Fibroblast of upper back skin (primary cell): Measurements from ENCODE around the gene AKAP13.
"Not testable (repeated sequence)": the region's sequence is repeated elsewhere in the genome, so short reads cannot be mapped to it uniquely, and the experiment has no call there.

Source experiments
- DNase-seq: peaks from one replicate; pipeline ENCODE4 v3.0.0-alpha.2; 2013

Gene AKAP13

DNA sequence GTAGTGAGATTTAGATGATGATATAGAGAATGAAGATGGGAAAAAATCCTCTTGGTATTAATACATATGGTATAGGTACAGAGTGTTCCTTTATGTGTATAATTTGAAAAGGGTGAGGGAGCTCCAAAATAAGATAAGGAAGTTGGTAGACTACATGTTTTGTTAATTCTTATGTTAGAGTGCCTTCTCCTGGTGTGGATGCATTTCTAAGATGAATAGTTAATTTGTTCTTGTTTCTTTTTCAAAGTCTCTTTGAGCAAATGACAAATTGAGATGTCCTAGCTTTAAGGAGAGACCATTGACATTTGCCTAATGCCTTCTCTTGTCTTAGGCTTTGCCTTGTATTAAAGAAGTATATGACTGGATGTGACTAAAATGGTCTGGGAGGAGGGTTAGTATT lies 34.1 kb downstream of the AKAP13 start:
- peak; percentile 24 for DNase-seq

GRCh38 chr15:85414991-85415390 lies 34.6 kb downstream of the AKAP13 start:
- DNase-seq, result no peak

DNA sequence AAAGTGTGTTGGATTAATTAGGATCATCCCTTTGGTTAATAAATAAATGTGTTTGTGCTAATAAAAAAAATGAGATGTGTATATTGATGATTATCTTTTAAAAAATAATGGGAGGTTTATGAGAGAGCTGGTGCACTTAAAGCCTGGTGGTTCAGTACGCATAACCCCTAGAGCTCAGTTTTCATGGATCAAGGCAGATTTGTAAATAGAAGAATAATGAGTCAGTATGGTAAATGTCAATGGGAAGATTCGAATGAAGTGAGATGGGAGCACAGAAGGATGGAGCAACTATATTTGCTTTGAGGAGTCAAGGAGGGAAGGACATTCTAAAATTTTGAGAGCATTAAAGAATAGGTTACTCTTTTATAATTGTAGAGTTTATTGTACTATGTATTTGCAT lies 35.4 kb downstream of the AKAP13 start:
- no peak for DNase-seq

DNA sequence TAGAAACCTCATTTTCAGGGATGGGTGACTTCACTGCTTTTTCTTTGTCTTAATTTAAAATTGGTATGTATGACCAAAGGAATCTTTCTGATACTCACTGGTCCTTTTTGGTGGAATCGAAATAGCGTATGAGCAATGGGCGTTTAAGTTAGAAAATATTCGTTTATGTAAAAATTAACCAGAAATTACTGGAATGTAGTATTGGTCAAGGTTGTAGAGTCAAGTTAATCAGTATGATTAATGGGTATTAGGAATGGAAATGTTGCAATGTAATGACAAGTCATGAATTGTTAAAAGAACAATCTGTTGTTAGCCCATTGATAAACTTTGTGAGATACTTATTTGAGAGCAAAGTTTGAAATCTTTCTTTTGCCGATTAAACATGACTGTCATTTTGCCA lies 36.9 kb downstream of the AKAP13 start:
- no peak for DNase-seq

GRCh38 chr15:85419161-85419560 lies 38.8 kb downstream of the AKAP13 start:
- DNase-seq, result no peak

- DNase-seq, result peak; percentile 48
Measured at GRCh38 chr15:85421116-85421925, 40.9 kb downstream of the AKAP13 start.

- no peak for DNase-seq
Measured at GRCh38 chr15:85422607-85423006, 42.2 kb downstream of the AKAP13 start.

DNA sequence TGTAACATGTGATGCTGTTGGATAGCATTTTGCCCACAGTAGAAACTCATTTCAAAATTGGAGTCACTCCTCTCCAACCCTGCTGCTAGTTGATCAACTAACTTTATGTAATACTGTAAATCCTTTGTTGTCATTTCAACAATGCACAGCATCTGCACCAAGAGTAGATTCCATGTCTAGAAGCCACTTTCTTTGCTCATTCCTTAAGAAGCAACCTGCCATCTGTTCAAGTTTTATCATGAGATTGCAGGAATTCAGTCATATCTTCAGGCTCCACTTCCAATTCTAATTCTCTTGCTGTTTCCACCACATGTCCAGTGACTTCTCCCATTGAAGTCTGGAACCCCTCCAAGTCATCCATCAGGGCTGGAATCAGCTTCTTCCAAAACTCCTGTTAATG lies 42.9 kb downstream of the AKAP13 start:
- no peak for DNase-seq

DNA sequence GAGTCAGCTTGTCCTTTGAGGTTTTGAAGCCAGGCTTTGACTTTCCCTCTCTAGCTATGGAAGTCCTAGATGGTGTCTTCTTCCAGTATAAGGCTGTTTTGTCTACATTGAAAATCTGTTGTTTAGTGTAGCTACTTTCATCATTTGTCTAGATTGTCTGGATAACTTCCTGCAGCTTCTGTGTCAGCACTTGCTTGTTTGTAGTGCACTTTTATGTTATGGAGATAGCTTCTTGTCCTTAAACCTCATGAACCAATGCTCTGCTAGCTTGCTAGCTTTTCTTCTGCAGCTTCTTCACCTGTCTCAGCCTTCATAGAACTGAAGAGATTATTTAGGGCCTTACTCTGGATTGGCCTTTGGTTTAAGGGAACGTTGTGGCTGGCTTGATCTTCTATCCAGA lies 43.8 kb downstream of the AKAP13 start:
- no peak for DNase-seq

DNA sequence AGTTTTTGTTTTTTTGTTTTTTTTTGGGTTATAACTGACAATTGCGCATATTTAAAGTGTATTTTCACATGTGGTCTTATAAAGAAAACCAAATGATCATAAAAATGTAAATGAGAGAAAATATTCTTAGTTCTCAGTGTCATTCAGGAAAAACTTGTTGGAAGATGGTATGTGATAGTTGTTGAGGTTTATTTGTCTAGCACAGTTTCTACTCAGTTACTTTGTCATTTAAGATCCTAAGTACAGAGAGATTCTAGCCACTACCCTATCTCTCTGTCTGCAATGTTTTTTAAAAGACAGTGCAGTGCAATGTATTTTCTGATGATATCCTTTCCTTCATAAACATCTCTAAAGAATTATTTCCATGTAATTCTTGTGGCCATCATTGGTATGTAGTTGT lies 46.1 kb downstream of the AKAP13 start:
- DNase-seq, result no peak

- DNase-seq, result no peak
Measured at GRCh38 chr15:85427286-85428028, 47.1 kb downstream of the AKAP13 start.

GRCh38 chr15:85429522-85429921 lies 49.1 kb downstream of the AKAP13 start:
- DNase-seq, result no peak

DNA sequence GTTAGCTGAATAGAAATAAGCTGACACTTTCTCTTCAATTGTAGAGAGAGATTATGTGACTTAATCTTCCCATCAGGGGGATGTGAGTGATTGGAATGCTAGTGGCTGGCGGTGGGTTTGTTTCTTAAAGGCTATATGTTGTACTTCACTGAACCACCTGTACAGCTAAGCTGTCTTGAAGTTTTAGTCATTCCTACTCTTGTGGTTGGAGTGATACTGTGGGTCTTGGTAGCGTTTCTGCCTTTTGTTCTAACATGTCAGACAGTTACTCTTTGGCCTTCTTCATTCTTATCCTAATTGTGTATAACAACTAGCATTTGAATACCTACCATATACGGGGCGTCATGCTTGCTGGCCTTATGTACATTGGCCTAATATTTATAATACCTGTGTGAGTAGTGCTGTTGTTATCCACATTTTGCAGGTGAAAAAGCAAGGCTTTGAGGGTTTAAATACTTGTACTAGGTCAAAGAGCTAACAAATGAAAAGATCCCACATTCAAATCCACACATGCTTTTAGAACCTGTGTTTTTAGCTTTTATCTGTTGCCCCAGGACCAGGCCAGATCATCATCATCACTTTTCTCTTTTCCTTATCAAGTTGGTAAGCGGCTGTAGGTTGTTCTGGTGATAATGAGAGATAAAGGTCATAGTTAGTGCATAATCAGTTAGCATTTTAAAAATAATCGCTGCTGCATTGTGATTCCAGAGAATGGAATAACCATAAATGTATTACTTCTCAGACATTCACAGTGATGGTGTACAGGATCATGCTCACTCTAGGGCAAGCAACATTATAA lies 50.2 kb downstream of the AKAP13 start:
- DNase-seq, result no peak

DNA sequence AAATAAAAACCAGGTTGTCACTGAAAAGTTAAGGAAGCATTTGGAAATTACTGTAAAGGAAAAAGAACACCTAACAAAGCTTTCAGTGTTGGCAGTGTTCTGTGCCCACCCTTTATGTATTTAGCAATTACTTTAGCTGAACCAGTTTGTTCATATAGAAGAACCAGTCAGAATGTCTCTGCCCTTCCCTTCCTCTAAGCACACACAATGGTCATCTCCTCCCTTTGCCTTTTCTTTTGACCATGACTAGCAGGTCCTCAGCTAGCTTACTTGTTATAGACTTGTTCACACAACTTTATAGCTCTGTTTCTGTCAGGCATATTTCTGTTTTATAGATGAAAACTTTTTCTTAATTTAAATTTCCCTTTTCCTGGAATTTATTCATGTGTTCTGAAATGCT lies 59.6 kb downstream of the AKAP13 start:
- DNase-seq, result no peak

GRCh38 chr15:85440451-85440850 lies 60.0 kb downstream of the AKAP13 start:
- no peak for DNase-seq

DNA sequence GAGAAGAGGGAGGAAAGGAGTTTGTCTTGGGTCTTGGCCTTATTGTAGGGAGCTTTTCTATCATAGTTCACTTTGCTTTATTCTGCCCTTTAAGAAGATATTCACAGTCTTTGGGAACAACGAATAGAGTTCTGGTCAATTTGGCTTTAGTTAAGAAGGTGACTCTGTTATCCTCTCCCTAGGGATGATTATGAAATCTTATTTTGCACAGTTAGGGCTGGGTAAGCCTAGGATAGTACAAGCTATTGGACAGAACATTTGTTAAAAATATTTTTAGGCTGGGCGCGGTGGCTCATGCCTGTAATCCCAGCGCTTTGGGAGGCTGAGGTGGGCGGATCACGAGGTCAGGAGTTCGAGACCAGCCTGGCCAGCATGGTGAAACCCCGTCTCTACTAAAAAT lies 61.5 kb downstream of the AKAP13 start:
- DNase-seq, result not testable (repeated sequence)

DNA sequence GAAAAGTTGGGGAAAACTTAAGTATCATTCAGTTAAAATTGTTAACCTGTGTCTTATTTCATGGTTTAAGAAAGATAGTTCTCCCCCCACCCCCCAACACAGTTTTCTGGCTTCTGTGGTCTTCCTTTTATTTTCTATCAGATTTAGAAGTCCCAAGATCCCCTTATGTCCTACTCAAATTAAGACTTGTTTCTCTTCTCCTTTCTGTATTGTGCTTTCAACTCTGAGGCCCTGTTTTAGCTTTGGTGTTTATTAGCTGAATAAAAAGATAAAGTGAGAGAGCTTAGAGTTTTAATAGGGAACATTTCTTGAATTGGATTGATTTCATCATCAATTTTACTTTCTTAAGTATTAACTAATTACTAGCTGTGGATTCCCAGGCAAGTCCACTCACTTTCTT lies 62.6 kb downstream of the AKAP13 start:
- no peak for DNase-seq

DNA sequence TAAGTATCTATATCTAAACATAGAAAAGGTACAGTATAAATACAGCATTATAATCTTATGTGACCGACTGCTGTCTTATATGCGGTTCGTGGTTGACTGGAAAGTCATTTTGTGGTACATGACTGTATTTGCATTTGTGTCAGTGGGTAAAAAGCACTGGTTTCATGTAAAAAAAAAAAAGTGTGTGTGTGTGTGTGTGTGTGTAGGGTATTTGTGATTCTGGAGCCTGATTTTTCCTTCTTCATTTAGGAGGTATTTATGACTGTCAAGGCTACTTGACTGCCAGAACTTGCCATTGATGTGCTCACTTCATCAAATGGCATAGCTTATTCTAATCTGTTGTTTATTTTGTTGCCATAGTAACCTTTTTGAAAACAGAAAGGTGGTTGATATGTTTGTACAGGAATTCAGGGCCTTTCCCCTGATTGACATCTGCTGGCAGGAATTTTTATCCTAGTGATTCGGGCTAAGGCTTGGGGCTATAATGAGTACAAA lies 63.2 kb downstream of the AKAP13 start:
- peak; percentile 23 for DNase-seq

DNA sequence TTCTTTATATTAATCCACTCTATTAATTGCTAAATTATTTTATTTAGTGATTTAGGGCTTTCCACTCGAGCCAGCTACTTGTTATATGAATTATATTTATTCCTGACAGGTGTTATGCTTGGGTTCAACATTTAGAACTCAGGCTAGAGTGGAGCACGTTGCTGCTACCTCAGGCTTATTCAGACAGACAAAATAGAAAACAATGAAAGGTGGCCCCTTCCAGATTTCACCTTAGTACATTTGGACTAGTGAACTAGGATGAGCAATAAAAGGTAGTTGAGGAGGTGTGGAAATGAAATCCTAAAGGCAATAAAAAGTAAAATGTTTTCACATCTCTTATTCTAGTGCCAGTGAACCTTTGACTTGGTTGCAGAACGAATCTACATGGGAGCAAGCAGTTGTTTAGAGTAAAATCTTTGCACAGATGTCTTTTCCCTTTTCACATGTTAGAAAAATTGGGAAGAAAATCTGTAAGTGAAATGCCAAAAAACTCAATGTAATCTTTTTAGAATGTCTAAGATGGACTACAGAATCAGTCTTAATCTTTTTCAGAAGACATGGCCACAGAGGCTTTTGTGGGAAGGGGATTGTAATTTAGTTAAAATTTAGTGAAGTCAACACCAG lies 63.8 kb downstream of the AKAP13 start:
- DNase-seq, result no peak

- no peak for DNase-seq
Measured at GRCh38 chr15:85445361-85445760, 65.0 kb downstream of the AKAP13 start.

DNA sequence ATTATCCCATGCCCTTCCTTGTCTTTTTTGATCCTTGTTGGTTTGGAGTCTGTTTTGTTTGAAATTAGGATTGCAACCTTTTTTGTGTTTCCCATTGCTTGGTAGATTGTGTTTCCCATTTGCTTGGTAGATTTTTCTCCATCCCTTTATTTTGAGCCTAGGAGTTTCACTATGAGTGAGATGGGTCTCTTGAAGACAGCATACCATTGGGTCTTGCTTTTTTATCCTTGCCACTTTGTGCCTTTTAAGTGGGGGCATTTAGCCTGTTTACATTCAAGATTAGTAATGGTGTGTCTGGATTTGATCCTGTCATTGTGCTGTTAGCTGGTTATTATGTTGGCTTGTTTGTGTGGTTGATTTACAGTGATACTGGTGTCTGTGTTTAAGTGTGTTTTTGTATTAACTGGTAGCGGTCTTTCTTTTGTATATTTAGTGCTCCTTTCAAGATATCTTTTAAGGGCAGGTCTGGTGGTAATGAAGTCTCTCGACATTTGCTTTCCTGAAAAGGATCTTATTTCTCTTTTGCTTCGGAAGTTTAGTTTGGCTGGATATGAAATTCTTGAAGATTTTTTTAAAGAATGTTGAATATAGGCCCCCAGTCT lies 70.8 kb downstream of the AKAP13 start:
- no peak for DNase-seq

- no peak for DNase-seq
Measured at GRCh38 chr15:85452436-85452835, 72.0 kb downstream of the AKAP13 start.
